Prostate gland (tissue), 2 donors: ENCODE data around the gene CALCB. TPM values are rescaled to one million over a fixed set of nuclear protein-coding genes. Genes with fewer than 3 reads are reported as not detected.

Experiments
- DNase-seq: peaks from one replicate; pipeline ENCODE4 v3.0.0-alpha.2; 2019; ENCODE audit warnings: low spot score
- H3K27ac ChIP-seq, 2 donors: fragments of 200-600 bp; sonication (generic); 2 replicates each; pipeline ENCODE4 v1.5.1; 2017 to 2019
- H3K27me3 ChIP-seq: fragments of 200-600 bp; sonication (generic); replicated peaks from 2 replicates; pipeline ENCODE4 v1.5.1; 2019; ENCODE audit not compliant: insufficient read depth
- H3K36me3 ChIP-seq, 2 donors: fragments of 200-600 bp; sonication (generic); 1 replicate in 1 of 2; 2 replicates in 1 of 2; pipeline versions ENCODE4 v1.5.1 to v1.8.1; 2017 to 2019
- H3K4me1 ChIP-seq: fragments of 200-600 bp; sonication (generic); replicated peaks from 2 replicates; pipeline ENCODE4 v1.5.1; 2019
- H3K4me3 ChIP-seq, 2 donors: fragments of 200-600 bp; sonication (generic); 2 replicates each; pipeline ENCODE4 v1.5.1; 2017 to 2019
- H3K9me3 ChIP-seq: fragments of 200-600 bp; sonication (generic); 2 replicates; pipeline ENCODE4 v1.5.1; 2017
- POLR2A ChIP-seq: fragments of 450-650 bp; IDR thresholded peaks from one replicate; pipeline ENCODE4 v1.6.1; 2016; ENCODE audit warnings: antibody characterized with exemption, mild to moderate bottlenecking
- POLR2AphosphoS5 ChIP-seq: sonication (generic); formaldehyde crosslinking; IDR thresholded peaks from one replicate; pipeline ENCODE4 v1.6.1; 2017; ENCODE audit warnings: antibody characterized with exemption
- WGBS: methylation state at CpG from one replicate; pipeline ENCODE4 v1.1.5; 2018; 5-methylcytosine and 5-hydroxymethylcytosine counted together
- intact Hi-C: fragments of 100-400 bp; cut with DNase I; formaldehyde crosslinking; loops from one replicate; pipeline ENCODE4 v1.14.2; 2022
- total RNA-seq, 2 donors: library from RNA; depleted of rRNA; stranded (reverse); fragments of >200 nt; gene quantifications; one replicate each; pipeline ENCODE4 v1.1.0, GENCODE V29; 2016
- TF ChIP-seq, protein P1 (sequence below), 4 experiments: fragments of 200-600 bp in 2 of 4; fragments of 450-650 bp in 2 of 4; sonication (generic) in 2 of 4; IDR thresholded peaks; 1 replicate in 3 of 4; 2 replicates in 1 of 4; pipeline ENCODE4 v1.5.1; 2016 to 2019; ENCODE audit warnings: antibody characterized with exemption in 4 of 4, mild to moderate bottlenecking in 2 of 4, moderate library complexity in 2 of 4

CALCB gene
- total RNA-seq, 2 donors from 2014 or later, result 0.18 to 2.4 TPM

DNA sequence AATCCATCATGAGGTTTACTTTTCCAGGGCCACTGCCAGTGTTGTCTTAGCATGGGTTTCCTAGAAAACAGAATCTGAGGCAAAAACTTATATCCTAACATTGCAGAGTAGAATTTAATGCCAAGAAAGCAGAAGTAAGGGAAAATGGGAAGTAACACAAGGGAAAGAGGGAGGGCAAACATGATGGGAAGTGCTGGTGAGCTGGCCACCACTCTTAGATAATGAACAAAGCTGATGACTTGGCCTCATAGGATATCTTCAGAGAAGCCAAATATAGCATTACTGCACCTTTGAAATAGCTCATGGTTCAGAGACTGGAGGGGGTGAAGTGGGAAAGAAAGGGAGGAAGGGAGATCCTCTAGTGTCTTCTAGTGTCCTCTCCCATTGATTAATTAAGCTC, 24.8 kb upstream of the CALCB start:
- H3K9me3 ChIP-seq, result no peaks in the 10 kb centered on the region
- H3K27me3 ChIP-seq, result no peaks in the 10 kb centered on the region
- no peak overlapping the region for H3K27ac ChIP-seq
- intact Hi-C loops, result no loop called here
- no peak for DNase-seq
- no peaks in the 10 kb centered on the region for H3K36me3 ChIP-seq
- H3K4me3 ChIP-seq, result no peak overlapping the region
- TF ChIP-seq POLR2A, result no peak
- no peak for TF ChIP-seq POLR2AphosphoS5
- TF ChIP-seq, protein P1, sequence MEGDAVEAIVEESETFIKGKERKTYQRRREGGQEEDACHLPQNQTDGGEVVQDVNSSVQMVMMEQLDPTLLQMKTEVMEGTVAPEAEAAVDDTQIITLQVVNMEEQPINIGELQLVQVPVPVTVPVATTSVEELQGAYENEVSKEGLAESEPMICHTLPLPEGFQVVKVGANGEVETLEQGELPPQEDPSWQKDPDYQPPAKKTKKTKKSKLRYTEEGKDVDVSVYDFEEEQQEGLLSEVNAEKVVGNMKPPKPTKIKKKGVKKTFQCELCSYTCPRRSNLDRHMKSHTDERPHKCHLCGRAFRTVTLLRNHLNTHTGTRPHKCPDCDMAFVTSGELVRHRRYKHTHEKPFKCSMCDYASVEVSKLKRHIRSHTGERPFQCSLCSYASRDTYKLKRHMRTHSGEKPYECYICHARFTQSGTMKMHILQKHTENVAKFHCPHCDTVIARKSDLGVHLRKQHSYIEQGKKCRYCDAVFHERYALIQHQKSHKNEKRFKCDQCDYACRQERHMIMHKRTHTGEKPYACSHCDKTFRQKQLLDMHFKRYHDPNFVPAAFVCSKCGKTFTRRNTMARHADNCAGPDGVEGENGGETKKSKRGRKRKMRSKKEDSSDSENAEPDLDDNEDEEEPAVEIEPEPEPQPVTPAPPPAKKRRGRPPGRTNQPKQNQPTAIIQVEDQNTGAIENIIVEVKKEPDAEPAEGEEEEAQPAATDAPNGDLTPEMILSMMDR (IDR thresholded peaks at IDR 0.05), result no peak
- H3K4me1 ChIP-seq, result no peaks in the 10 kb centered on the region

DNA sequence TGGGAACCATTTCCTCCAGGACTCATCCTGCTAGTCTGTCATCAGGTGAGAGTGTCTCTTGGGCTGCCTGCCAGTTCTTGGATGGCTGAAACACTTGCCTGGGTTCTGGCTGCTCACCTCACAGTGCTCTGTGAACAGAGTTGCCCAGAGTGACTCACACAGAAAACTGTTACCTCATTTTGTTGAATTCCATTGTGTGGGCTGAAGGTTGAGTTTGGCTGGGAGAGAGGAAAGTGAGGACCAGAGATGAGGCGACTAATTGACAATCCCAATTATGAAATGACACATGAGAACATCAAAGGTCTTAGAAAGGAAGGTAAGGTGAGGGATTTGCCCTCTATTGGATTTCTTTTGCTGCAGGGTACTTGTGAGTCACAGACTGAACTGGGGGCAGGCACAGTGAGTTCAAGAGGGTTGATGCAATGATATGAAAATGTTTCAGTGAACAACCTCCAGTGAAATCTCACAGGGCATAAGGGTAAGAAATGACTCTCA, 20.2 kb upstream of the CALCB start:
- no peak overlapping the region for H3K27ac ChIP-seq
- H3K9me3 ChIP-seq, result no peaks in the 10 kb centered on the region
- no peak overlapping the region for H3K4me3 ChIP-seq
- no peaks in the 10 kb centered on the region for H3K4me1 ChIP-seq
- 79% methylated on average over 1 of the region's 1 CpG for WGBS
- no peaks in the 10 kb centered on the region for H3K36me3 ChIP-seq
- DNase-seq, result no peak
- no peaks in the 10 kb centered on the region for H3K27me3 ChIP-seq
- TF ChIP-seq, protein P1 (IDR thresholded peaks at IDR 0.05), result no peak
- no peak for TF ChIP-seq POLR2A
- no peak for TF ChIP-seq POLR2AphosphoS5
- intact Hi-C loops, result no loop called here

DNA sequence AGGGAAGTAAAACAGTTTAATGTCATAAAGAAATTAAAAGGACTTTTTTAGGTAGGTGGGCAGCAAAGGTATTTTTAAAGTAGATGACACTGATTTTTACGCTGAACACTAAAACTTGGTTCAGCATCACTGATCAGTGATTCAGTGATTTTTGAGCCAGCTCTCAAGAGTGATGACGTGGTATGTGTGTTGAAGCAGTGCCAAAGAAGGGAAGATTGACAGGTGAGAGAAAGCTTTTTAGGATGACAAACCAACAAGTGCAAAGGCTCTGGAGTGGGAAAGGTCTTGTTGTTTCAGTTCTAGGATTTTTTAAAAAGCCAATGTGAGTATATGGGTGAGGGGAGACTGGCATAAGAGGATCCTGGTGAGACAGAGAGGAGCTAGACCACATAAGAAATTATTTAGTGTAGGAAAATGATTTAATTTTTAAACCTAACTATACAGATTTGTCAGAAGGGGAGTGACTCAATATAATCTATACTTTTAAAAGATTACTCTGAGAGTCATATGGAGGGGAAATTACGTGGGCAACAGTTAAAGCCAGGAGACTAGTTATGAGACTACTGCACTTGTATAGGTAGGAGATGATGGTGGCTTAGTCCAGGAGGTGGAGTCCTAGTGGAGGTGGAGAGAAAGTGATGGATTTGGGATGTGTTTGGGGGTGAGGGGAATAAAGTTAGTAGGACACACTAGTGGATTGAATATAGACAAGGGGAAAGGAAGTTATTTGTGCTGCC, 17.6 kb upstream of the CALCB start:
- Histone ChIP-seq H3K27ac (no peak overlapping the region), H3K36me3 (no peaks in the 10 kb centered on the region), H3K4me3 (no peak overlapping the region), H3K27me3 (no peaks in the 10 kb centered on the region), H3K9me3 (no peaks in the 10 kb centered on the region), H3K4me1 (no peaks in the 10 kb centered on the region)
- 61% methylated on average over 3 of the region's 3 CpGs for WGBS
- DNase-seq, result no peak
- TF ChIP-seq POLR2A, result no peak
- TF ChIP-seq POLR2AphosphoS5, result no peak
- TF ChIP-seq, protein P1 (IDR thresholded peaks at IDR 0.05), result no peak
- intact Hi-C loops, result no loop called here

DNA sequence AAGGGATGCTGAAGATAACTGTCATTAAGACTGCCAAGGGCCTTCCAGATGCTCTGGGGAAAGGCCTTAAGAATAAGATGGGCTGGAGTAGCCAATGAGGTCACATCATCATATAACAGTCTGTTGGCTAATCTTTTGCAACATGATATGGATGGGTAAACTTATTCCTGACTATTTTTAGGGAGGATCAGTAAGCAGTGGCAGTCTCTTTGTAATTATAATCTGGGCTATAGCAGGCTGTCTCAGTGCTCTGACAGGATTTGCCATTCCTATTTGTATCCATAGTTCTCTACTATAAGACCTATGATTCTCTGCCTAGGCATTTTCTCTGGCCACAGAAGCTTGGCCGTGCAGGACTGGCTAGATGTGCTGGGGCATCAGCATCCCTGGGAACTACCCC, 16.1 kb upstream of the CALCB start:
- no peak overlapping the region for H3K4me3 ChIP-seq
- intact Hi-C loops, result no loop called here
- WGBS, result 100% methylated on average over 1 of the region's 1 CpG
- no peaks in the 10 kb centered on the region for H3K36me3 ChIP-seq
- no peaks in the 10 kb centered on the region for H3K9me3 ChIP-seq
- H3K27me3 ChIP-seq, result no peaks in the 10 kb centered on the region
- no peak for TF ChIP-seq POLR2A
- TF ChIP-seq, protein P1 (IDR thresholded peaks at IDR 0.05), result no peak
- no peak for TF ChIP-seq POLR2AphosphoS5
- DNase-seq, result no peak
- H3K27ac ChIP-seq, result no peak overlapping the region
- no peaks in the 10 kb centered on the region for H3K4me1 ChIP-seq
